H1 (cell line): ENCODE results near the gene FAM241B. TPM values are rescaled to one million over a fixed set of nuclear protein-coding genes. Genes with fewer than 3 reads are reported as not detected.

Experiments used
- CTCF ChIA-PET: fragments of 300-600 bp; sonication (Branson Sonifier 250); formaldehyde crosslinking; loops from one replicate; lab custom pipeline; 2021; ENCODE audit not compliant: partially characterized antibody; lab: Charles Lee
- POLR2A ChIA-PET: fragments of 300-600 bp; sonication (Branson Sonifier 250); formaldehyde crosslinking; loops from one replicate; lab custom pipeline; 2021; ENCODE audit warnings: inconsistent platforms; ENCODE audit not compliant: partially characterized antibody; lab: Charles Lee
- DNase-seq, 2 experiments: peaks; one replicate each; pipeline versions ENCODE4 v3.0.0 to v3.0.0-alpha.2; 2010 to 2022; ENCODE audit warnings: low spot score in 2 of 2, low read depth in 1 of 2, mixed read lengths in 1 of 2
- FAIRE-seq: peaks from 2 replicates; lab custom pipeline; 2011; peaks lifted over from hg19 to GRCh38; lab: Jason Lieb, UNC
- H2AFZ ChIP-seq: 2 replicates; pipeline ENCODE4 v1.8.1; 2012; ENCODE audit warnings: low read length, inconsistent platforms
- H2AK5ac ChIP-seq: 2 replicates; pipeline ENCODE4 v1.6.1; 2013; ENCODE audit warnings: low read depth, low read length
- H2BK120ac ChIP-seq: replicated peaks from 2 replicates; pipeline ENCODE3; 2013; ENCODE audit warnings: low read depth, low read length, inconsistent platforms
- H2BK12ac ChIP-seq: 2 replicates; pipeline ENCODE4 v1.6.1; 2013; ENCODE audit warnings: low read depth, low read length
- H2BK15ac ChIP-seq: 2 replicates; pipeline ENCODE4 v1.6.1; 2013; ENCODE audit warnings: low read length
- H2BK20ac ChIP-seq: 2 replicates; pipeline ENCODE4 v1.6.1; 2013; ENCODE audit warnings: low read length
- H2BK5ac ChIP-seq: 2 replicates; pipeline ENCODE4 v1.6.1; 2013; ENCODE audit warnings: low read depth, low read length
- H3K14ac ChIP-seq: 2 replicates; pipeline ENCODE4 v1.6.1; 2013; ENCODE audit warnings: inconsistent platforms; ENCODE audit not compliant: insufficient read length
- H3K18ac ChIP-seq: 2 replicates; pipeline ENCODE4 v1.6.1; 2013; ENCODE audit warnings: low read length; ENCODE audit errors: extremely low read depth
- H3K23ac ChIP-seq: 2 replicates; pipeline ENCODE4 v1.6.1; 2013; ENCODE audit warnings: inconsistent platforms; ENCODE audit not compliant: insufficient read length
- H3K23me2 ChIP-seq: 2 replicates; pipeline ENCODE4 v1.6.1; 2013; ENCODE audit warnings: low read depth, low read length
- H3K27ac ChIP-seq: 2 replicates; pipeline ENCODE4 v1.6.1; 2011; ENCODE audit warnings: low read depth, low read length, inconsistent platforms
- H3K27me3 ChIP-seq, 4 experiments: replicated peaks in 1 of 4; 1 replicate in 1 of 4; 2 replicates in 3 of 4; pipeline versions ENCODE4 v1.6.1 to v1.8.1; 2011 to 2013; ENCODE audit warnings: low read length in 3 of 4, mild to moderate bottlenecking in 3 of 4, inconsistent platforms in 2 of 4, mixed read lengths in 2 of 4, moderate library complexity in 1 of 4; ENCODE audit not compliant: control insufficient read depth in 3 of 4, insufficient read depth in 3 of 4; ENCODE audit errors: extremely low read depth in 1 of 4
- H3K36me3 ChIP-seq, 4 experiments: 2 replicates each; pipeline versions ENCODE4 v1.6.1 to v1.8.1; 2011 to 2013; ENCODE audit warnings: mild to moderate bottlenecking in 4 of 4, low read length in 3 of 4, moderate library complexity in 2 of 4, control low read depth in 1 of 4, inconsistent platforms in 1 of 4; ENCODE audit not compliant: insufficient read depth in 4 of 4, control insufficient read depth in 2 of 4
- H3K4ac ChIP-seq: replicated peaks from 2 replicates; pipeline ENCODE3; 2013; ENCODE audit warnings: low read length, low read depth, mixed read lengths, inconsistent platforms; ENCODE audit not compliant: insufficient read length
- H3K4me1 ChIP-seq, 4 experiments: replicated peaks in 1 of 4; 1 replicate in 1 of 4; 2 replicates in 3 of 4; pipeline versions ENCODE4 v1.6.1 to v1.8.1; 2011 to 2013; ENCODE audit warnings: low read length in 3 of 4, inconsistent platforms in 2 of 4, mixed read lengths in 1 of 4; ENCODE audit not compliant: insufficient read depth in 4 of 4, control insufficient read depth in 3 of 4
- H3K4me2 ChIP-seq, 2 experiments: 2 replicates each; pipeline versions ENCODE4 v1.6.1 to v1.8.1; 2011 to 2013; ENCODE audit warnings: low read depth in 2 of 2, low read length in 2 of 2, control low read depth in 1 of 2, inconsistent platforms in 1 of 2, mild to moderate bottlenecking in 1 of 2; ENCODE audit not compliant: insufficient read depth in 1 of 2
- H3K4me3 ChIP-seq, 4 experiments: fragments of 200-600, 300-600 bp in 1 of 4; sonication (generic), shearing (Covaris generic), sonication (Bioruptor Twin) in 1 of 4; 2 replicates each; pipeline versions ENCODE4 v1.5.1 to v1.8.1; 2011 to 2016; ENCODE audit warnings: low read length in 4 of 4, low read depth in 3 of 4, control low read depth in 2 of 4, inconsistent platforms in 2 of 4, mild to moderate bottlenecking in 2 of 4, mixed read lengths in 1 of 4, moderate library complexity in 1 of 4; ENCODE audit not compliant: insufficient read depth in 2 of 4; ENCODE audit errors: extremely low read depth in 1 of 4
- H3K56ac ChIP-seq: replicated peaks from 2 replicates; pipeline ENCODE3; 2013; ENCODE audit warnings: low read depth, mild to moderate bottlenecking, mixed read lengths, low read length, inconsistent platforms; ENCODE audit not compliant: insufficient read length
- H3K79me1 ChIP-seq: 2 replicates; pipeline ENCODE4 v1.6.1; 2013; ENCODE audit warnings: low read depth, low read length, control low read depth
- H3K79me2 ChIP-seq, 2 experiments: 2 replicates each; pipeline versions ENCODE4 v1.6.1 to v1.8.1; 2012 to 2013; ENCODE audit warnings: low read length in 2 of 2, mild to moderate bottlenecking in 2 of 2, inconsistent platforms in 1 of 2; ENCODE audit not compliant: insufficient read depth in 2 of 2, control insufficient read depth in 1 of 2
- H3K9ac ChIP-seq, 4 experiments: replicated peaks in 1 of 4; 1 replicate in 1 of 4; 2 replicates in 3 of 4; pipeline versions ENCODE4 v1.6.1 to v1.8.1; 2011 to 2013; ENCODE audit warnings: low read depth in 3 of 4, low read length in 3 of 4, control low read depth in 2 of 4, mild to moderate bottlenecking in 2 of 4, moderate library complexity in 2 of 4, inconsistent platforms in 1 of 4; ENCODE audit errors: extremely low read depth in 1 of 4
- H3K9me3 ChIP-seq, 2 experiments: 2 replicates each; pipeline versions ENCODE4 v1.6.1 to v1.8.1; 2012 to 2013; ENCODE audit warnings: mild to moderate bottlenecking in 2 of 2, moderate library complexity in 2 of 2, control low read depth in 1 of 2, inconsistent platforms in 1 of 2, low read depth in 1 of 2, low read length in 1 of 2, mixed read lengths in 1 of 2; ENCODE audit not compliant: insufficient read depth in 2 of 2
- H4K20me1 ChIP-seq, 2 experiments: replicated peaks in 1 of 2; 2 replicates each; pipeline versions ENCODE3 to v1.8.1; 2011 to 2013; ENCODE audit warnings: inconsistent platforms in 2 of 2, low read length in 2 of 2, mild to moderate bottlenecking in 1 of 2; ENCODE audit not compliant: insufficient read depth in 2 of 2, control insufficient read depth in 1 of 2
- H4K5ac ChIP-seq: 2 replicates; pipeline ENCODE4 v1.6.1; 2013; ENCODE audit warnings: low read length, low read depth, mixed read lengths, inconsistent platforms; ENCODE audit not compliant: insufficient read length
- H4K8ac ChIP-seq: 2 replicates; pipeline ENCODE4 v1.8.0; 2013; ENCODE audit warnings: mild to moderate bottlenecking, moderate library complexity, low read length, inconsistent platforms; ENCODE audit not compliant: insufficient read depth; ENCODE audit errors: extremely low read depth
- H4K91ac ChIP-seq: replicated peaks from 2 replicates; pipeline ENCODE3; 2013; ENCODE audit warnings: low read length, mixed read lengths, inconsistent platforms; ENCODE audit not compliant: insufficient read length
- CTCF ChIP-seq, 3 experiments: IDR thresholded peaks; 1 replicate in 2 of 3; 2 replicates in 1 of 3; pipeline versions ENCODE4 v1.5.1 to v1.6.1; 2011; ENCODE audit warnings: low read length in 3 of 3, mild to moderate bottlenecking in 3 of 3, inconsistent platforms in 2 of 3, low read depth in 1 of 3, moderate library complexity in 1 of 3; ENCODE audit not compliant: insufficient read depth in 1 of 3; ENCODE audit errors: control extremely low read depth in 1 of 3
- RAD21 ChIP-seq, 2 experiments: IDR thresholded peaks in 1 of 2; conservative IDR thresholded peaks in 1 of 2; 2 replicates each; pipeline ENCODE4 v1.6.1; 2011; ENCODE audit warnings: low read depth in 2 of 2, low read length in 2 of 2, improper control_type of control experiment in 1 of 2, inconsistent platforms in 1 of 2, mild to moderate bottlenecking in 1 of 2, moderate library complexity in 1 of 2
- WGBS, 2 experiments: shearing (Covaris generic) in 1 of 2; methylation state at CpG; one replicate each; pipeline versions ENCODE4 v1.1.6 to v1.1.7; 2013 to 2015; ENCODE audit warnings: low lambda C conversion rate in 2 of 2, mixed read lengths in 2 of 2, inconsistent platforms in 1 of 2, low coverage in 1 of 2, missing lambda C conversion rate in 1 of 2; ENCODE audit not compliant: insufficient replicate concordance in 2 of 2, insufficient coverage in 1 of 2, insufficient read length in 1 of 2; ENCODE audit errors: extremely low coverage in 1 of 2, missing lambda C conversion rate in 1 of 2; 5-methylcytosine and 5-hydroxymethylcytosine counted together
- polyA plus RNA-seq, 7 experiments: library from polyadenylated mRNA; depleted of rRNA in 3 of 7; stranded (reverse) in 5 of 7; unstranded in 2 of 7; fragments of >200 nt in 5 of 7; fragments of 200-250 nt in 2 of 7; gene quantifications; 1 replicate in 5 of 7; 2 replicates in 1 of 7; 4 replicates in 1 of 7; pipeline versions ENCODE4 v1.2.1 to v1.2.3, GENCODE V29; 2011 to 2013; ENCODE audit warnings: missing spikeins in 2 of 7, mixed read lengths in 2 of 7
- total RNA-seq: library from RNA; stranded (reverse); fragmentation: NEBNext Ultra II Directional; extraction: Animal tissue kit (Norgen Biotek cat#: 25700); gene quantifications from 2 replicates; pipeline ENCODE4 v1.2.1, GENCODE V29; 2021
- TF ChIP-seq, protein P1 (sequence below): IDR thresholded peaks from 2 replicates; pipeline ENCODE4 v1.6.1; 2011; ENCODE audit warnings: low read length, improper control_type of control experiment

FAM241B gene
- total and polyA plus RNA-seq, 2 of the 8 experiments (the other 6 are each of a cell fraction or from before 2014, with no cell fraction given): 19.3 to 30.1 TPM

- Histone ChIP-seq H2BK5ac (peak overlapping the region; percentile 60; the same call in 1 of the 2 replicates), H3K27me3 (peaks cover 0 to 3% (median 0%) of the 10 kb centered on the region in 4 experiments; a peak in 4 of 7 replicates), H3K79me1 (no peaks in the 10 kb centered on the region), H2BK20ac (no peak overlapping the region), H3K4me2 (no peak overlapping the region), H3K27ac (no peak overlapping the region), H2AK5ac (no peak overlapping the region), H3K4me1 (peaks cover 0 to 29% (median 13%) of the 10 kb centered on the region in 4 experiments; a peak in 6 of 7 replicates), H3K4ac (peak overlapping the region; percentile 88), H3K9ac (no peak overlapping the region), H3K18ac (peak overlapping the region; percentile 78), H3K14ac (no peak overlapping the region), H3K23me2 (no peaks in the 10 kb centered on the region), H4K5ac (peak overlapping the region; percentile 19), H3K23ac (no peak overlapping the region), H3K9me3 (no peaks in the 10 kb centered on the region), H3K79me2 (no peaks in the 10 kb centered on the region), H4K20me1 (no peaks in the 10 kb centered on the region), H2BK12ac (peak overlapping the region; percentile 60; the same call in 1 of the 2 replicates), H2BK120ac (peak overlapping the region; percentile 56), H3K4me3 (no peak overlapping the region), H4K91ac (peak overlapping the region; percentile 84), H3K56ac (no peak overlapping the region), H2AFZ (0 out of 2 replicates have a peak overlapping the region, but pooled peaks have one; percentile 28), H2BK15ac (no peak overlapping the region), H3K36me3 (no peaks in the 10 kb centered on the region), H4K8ac (no peak overlapping the region; the same call in 1 of the 2 replicates)
- ChIA-PET POLR2A (interaction anchor here (1.0 kb wide), 1 partner anchor 9 kb away, joined by 4 read pairs; no protein-coding TSS in a partner anchor), CTCF (interaction anchor here (1.4 to 59.4 kb wide), 8 partner anchors 4 to 151 kb away, joined by 3 to 1374 read pairs (median 504); no protein-coding TSS in a partner anchor)
- peak; percentile 56 to 63 for TF ChIP-seq RAD21 (IDR thresholded peaks at IDR 0.05 in 1 of 2, conservative IDR thresholded peaks at IDR 0.05 in 1 of 2; ENCODE audit: low read depth in 2 of 2, low read length in 2 of 2)
- TF ChIP-seq CTCF (IDR thresholded peaks at IDR 0.05; ENCODE audit: control extremely low read depth in 1 of 3, insufficient read depth in 1 of 3, low read depth in 1 of 3, low read length in 3 of 3): peak; percentile 37 to 44 (median 38); a peak in 3 of 4 replicates
- TF ChIP-seq, protein P1, sequence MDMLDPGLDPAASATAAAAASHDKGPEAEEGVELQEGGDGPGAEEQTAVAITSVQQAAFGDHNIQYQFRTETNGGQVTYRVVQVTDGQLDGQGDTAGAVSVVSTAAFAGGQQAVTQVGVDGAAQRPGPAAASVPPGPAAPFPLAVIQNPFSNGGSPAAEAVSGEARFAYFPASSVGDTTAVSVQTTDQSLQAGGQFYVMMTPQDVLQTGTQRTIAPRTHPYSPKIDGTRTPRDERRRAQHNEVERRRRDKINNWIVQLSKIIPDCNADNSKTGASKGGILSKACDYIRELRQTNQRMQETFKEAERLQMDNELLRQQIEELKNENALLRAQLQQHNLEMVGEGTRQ: no peak
- no peak for FAIRE-seq
- DNase-seq: no peak
- WGBS, 2 experiments: 87% methylated on average over 19 of the region's 20 CpGs; no CpG with 5 or more reads in 1 of the 2 experiments
Measured at GRCh38 chr10:69655124-69655867, 25.2 kb downstream of the FAM241B start.
